MM.1S (cell line): ENCODE measurements around the gene C8G.

ENCODE experiments used
- DNase-seq: peaks from one replicate; pipeline ENCODE4 v3.0.0-alpha.2; 2015
- H2AFZ ChIP-seq: fragments of 300-600 bp; sonication (generic); 2 replicates; pipeline ENCODE4 v1.6.0; 2016; ENCODE audit warnings: antibody characterized with exemption, low read length
- H3F3A ChIP-seq: fragments of 300-600 bp; sonication (generic); 2 replicates; pipeline ENCODE4 v1.6.1; 2016; ENCODE audit warnings: mild to moderate bottlenecking, antibody characterized with exemption, low read length, moderate library complexity, mixed read lengths; ENCODE audit not compliant: insufficient read depth
- H3K27ac ChIP-seq: fragments of 300-600 bp; sonication (generic); 2 replicates; pipeline ENCODE4 v1.5.1; 2016; ENCODE audit warnings: mild to moderate bottlenecking, low read length
- H3K27me3 ChIP-seq: fragments of 300-600 bp; sonication (generic); replicated peaks from 2 replicates; pipeline ENCODE4 v1.6.0; 2016; ENCODE audit warnings: low read length; ENCODE audit not compliant: insufficient read depth
- H3K36me3 ChIP-seq: fragments of 300-600 bp; sonication (generic); replicated peaks from 2 replicates; pipeline ENCODE4 v1.6.1; 2016; ENCODE audit warnings: mild to moderate bottlenecking, low read length, mixed read lengths; ENCODE audit not compliant: insufficient read depth
- H3K4me1 ChIP-seq: fragments of 300-600 bp; sonication (generic); 2 replicates; pipeline ENCODE4 v1.6.1; 2016; ENCODE audit warnings: low read length, mixed read lengths
- H3K4me2 ChIP-seq: fragments of 300-600 bp; sonication (generic); 2 replicates; pipeline ENCODE4 v1.6.0; 2016; ENCODE audit warnings: low read depth, low read length
- H3K4me3 ChIP-seq: fragments of 300-600 bp; sonication (generic); 2 replicates; pipeline ENCODE4 v1.5.1; 2016; ENCODE audit warnings: low read length, mixed read lengths
- H3K79me2 ChIP-seq: fragments of 300-600 bp; sonication (generic); 2 replicates; pipeline ENCODE4 v1.6.1; 2016; ENCODE audit warnings: mixed run types, low read length, mixed read lengths
- H3K9ac ChIP-seq: fragments of 300-600 bp; sonication (generic); 2 replicates; pipeline ENCODE4 v1.6.1; 2016; ENCODE audit warnings: low read length, mixed read lengths
- H3K9me2 ChIP-seq: fragments of 300-600 bp; sonication (generic); replicated peaks from 2 replicates; pipeline ENCODE4 v1.6.1; 2016; ENCODE audit warnings: mild to moderate bottlenecking, low read length, mixed read lengths; ENCODE audit not compliant: insufficient read depth
- H3K9me3 ChIP-seq: fragments of 300-600 bp; sonication (generic); replicated peaks from 2 replicates; pipeline ENCODE4 v1.6.1; 2016; ENCODE audit warnings: mild to moderate bottlenecking, low read length, mixed read lengths; ENCODE audit not compliant: insufficient read depth
- H4K20me1 ChIP-seq: fragments of 300-600 bp; sonication (generic); 2 replicates; pipeline ENCODE4 v1.6.1; 2016; ENCODE audit warnings: mild to moderate bottlenecking, low read length, moderate library complexity, mixed read lengths; ENCODE audit not compliant: insufficient read depth
- CTCF ChIP-seq: fragments of 300-600 bp; sonication (generic); IDR thresholded peaks from 2 replicates; pipeline ENCODE4 v1.5.1; 2016; ENCODE audit warnings: antibody characterized with exemption, low read length, mixed read lengths
- EZH2 ChIP-seq: fragments of 300-600 bp; sonication (generic); optimal IDR thresholded peaks from 2 replicates; pipeline ENCODE3; 2017; ENCODE audit warnings: low read depth, mild to moderate bottlenecking, antibody characterized with exemption, low read length, mixed read lengths
- EZH2phosphoT487 ChIP-seq: fragments of 300-600 bp; sonication (generic); IDR thresholded peaks from 2 replicates; pipeline ENCODE4 v1.6.1; 2018; ENCODE audit warnings: antibody characterized with exemption, low read length

The C8G gene

GRCh38 chr9:136980669-136981478 lies 35.8 kb downstream of the C8G start:
- Histone ChIP-seq H3K36me3 (no peaks in the 10 kb centered on the region), H3K9ac (no peak overlapping the region), H3K4me2 (no peak overlapping the region), H3K79me2 (no peaks in the 10 kb centered on the region), H3K27ac (no peak overlapping the region), H3K4me1 (no peaks in the 10 kb centered on the region), H3K27me3 (peaks cover 74% of the 10 kb centered on the region), H3K4me3 (no peak overlapping the region), H3F3A (no peaks in the 10 kb centered on the region), H2AFZ (no peak overlapping the region), H4K20me1 (no peaks in the 10 kb centered on the region), H3K9me3 (no peaks in the 10 kb centered on the region), H3K9me2 (no peaks in the 10 kb centered on the region)
- no peak for DNase-seq
- TF ChIP-seq EZH2 (no peak), EZH2phosphoT487 (no peak), CTCF (no peak)

GRCh38 chr9:136981588-136982231 lies 36.7 kb downstream of the C8G start:
- TF ChIP-seq EZH2phosphoT487 (no peak), EZH2 (no peak), CTCF (no peak)
- Histone ChIP-seq H4K20me1 (no peaks in the 10 kb centered on the region), H3K4me1 (no peaks in the 10 kb centered on the region), H2AFZ (no peak overlapping the region), H3K27ac (no peak overlapping the region), H3K4me2 (no peak overlapping the region), H3K27me3 (peaks cover 73% of the 10 kb centered on the region), H3K9ac (no peak overlapping the region), H3K9me3 (no peaks in the 10 kb centered on the region), H3F3A (no peaks in the 10 kb centered on the region), H3K79me2 (no peaks in the 10 kb centered on the region), H3K36me3 (no peaks in the 10 kb centered on the region), H3K9me2 (no peaks in the 10 kb centered on the region), H3K4me3 (no peak overlapping the region)
- no peak for DNase-seq

- H3K4me1 ChIP-seq: no peaks in the 10 kb centered on the region
- no peak within 1 kb of the TSS for H3K9ac ChIP-seq
- no peaks in the 10 kb centered on the region for H3K36me3 ChIP-seq
- H3F3A ChIP-seq: no peaks in the 10 kb centered on the region
- H3K4me3 ChIP-seq: no peak within 1 kb of the TSS
- no peak for TF ChIP-seq EZH2
- no peak for TF ChIP-seq EZH2phosphoT487
- TF ChIP-seq CTCF: no peak
- no peak within 1 kb of the TSS for H3K27ac ChIP-seq
- H3K9me3 ChIP-seq: no peaks in the 10 kb centered on the region
- no peaks in the 10 kb centered on the region for H4K20me1 ChIP-seq
- peaks cover 79% of the 10 kb centered on the region for H3K27me3 ChIP-seq
- no peak within 1 kb of the TSS for H2AFZ ChIP-seq
- no peaks in the 10 kb centered on the region for H3K79me2 ChIP-seq
- H3K4me2 ChIP-seq: no peak within 1 kb of the TSS
- no peak for DNase-seq
- H3K9me2 ChIP-seq: no peaks in the 10 kb centered on the region
Observed at GRCh38 chr9:136982232-136983051, 37.4 kb downstream of the C8G start, which contains the start of gene LCNL1. LCNL1 (plus strand) TSS chr9:136982993; CDS start chr9:136983587, 594 bp downstream.
